Skin epidermis (tissue), 12 donors: ENCODE measurements around the gene MRPS15.

Experiments
- H3K27ac ChIP-seq, 21 experiments: fragments of 200-600 bp; sonication (generic) in 11 of 21; one replicate each; pipeline ENCODE4 v1.5.0; 2020; ENCODE audit warnings: mild to moderate bottlenecking in 3 of 21, inconsistent platforms in 2 of 21, moderate library complexity in 2 of 21
- H3K4me3 ChIP-seq, 7 experiments: fragments of 200-600 bp; sonication (generic) in 2 of 7; one replicate each; pipeline ENCODE4 v1.5.0; 2020; ENCODE audit warnings: inconsistent platforms in 2 of 7, mild to moderate bottlenecking in 2 of 7, moderate library complexity in 1 of 7

MRPS15 gene

DNA sequence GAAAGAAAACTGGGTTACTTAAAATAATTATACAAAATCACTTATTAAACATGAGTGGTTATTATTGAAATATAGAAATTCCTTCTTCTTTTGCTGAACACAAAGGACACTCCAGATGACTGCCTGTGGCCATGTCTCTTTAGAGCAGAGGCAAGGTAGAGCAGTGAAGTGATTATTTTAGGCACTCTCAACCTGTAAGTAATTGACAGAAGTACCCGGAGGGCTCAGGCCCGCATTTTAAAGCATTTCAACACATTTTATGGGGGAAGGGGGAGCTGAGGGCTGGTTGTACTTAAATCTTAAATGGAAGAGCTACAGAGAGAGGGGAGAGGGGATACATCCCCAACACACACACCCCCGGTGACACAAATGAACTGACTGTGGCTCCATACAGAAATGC is 24.1 kb downstream of the MRPS15 start:
- H3K4me3 ChIP-seq: no peak overlapping the region
- no peak overlapping the region for H3K27ac ChIP-seq

DNA sequence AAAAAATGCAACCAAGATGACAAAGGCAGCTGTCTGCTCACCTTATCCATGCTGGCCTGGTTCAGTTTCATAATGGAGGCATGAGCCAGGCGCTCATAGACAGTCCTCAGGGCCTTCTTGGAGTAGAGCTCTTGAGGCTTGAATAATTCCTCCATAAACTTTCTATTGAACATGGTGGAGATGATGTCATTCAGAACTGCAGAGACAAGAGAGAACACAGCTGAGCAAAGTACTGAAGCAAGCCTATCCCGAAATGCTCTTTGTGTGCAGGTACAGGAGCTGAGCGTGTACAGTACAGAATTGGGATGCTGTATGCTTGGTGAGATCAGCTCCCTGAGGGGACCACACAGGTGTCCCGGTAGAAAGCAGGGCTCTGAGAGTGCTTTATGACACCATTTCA is 25.5 kb downstream of the MRPS15 start:
- H3K4me3 ChIP-seq: no peak overlapping the region
- no peak overlapping the region for H3K27ac ChIP-seq

DNA sequence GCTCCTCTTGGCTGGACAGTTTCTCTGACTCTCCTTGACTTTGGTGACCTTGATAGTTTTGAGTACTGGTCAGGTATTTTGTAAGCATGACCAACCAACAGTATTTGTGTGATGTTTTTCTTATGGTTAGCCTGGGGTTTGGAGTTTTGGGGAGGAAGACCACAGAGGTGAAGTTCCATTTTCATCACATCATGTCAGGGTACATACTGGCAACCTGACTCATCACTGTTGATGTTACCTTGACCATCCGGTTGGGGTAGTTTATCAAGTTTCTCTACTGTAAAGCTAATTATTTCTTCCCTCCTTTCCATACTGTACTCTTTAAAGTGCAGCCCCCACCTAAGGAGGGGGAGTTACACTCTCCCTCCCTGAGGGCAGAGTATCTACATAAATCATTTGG is 27.4 kb downstream of the MRPS15 start:
- Histone ChIP-seq H3K4me3 (no peak overlapping the region), H3K27ac (peak overlapping the region in 1 of 21 experiments; percentile 14)

DNA sequence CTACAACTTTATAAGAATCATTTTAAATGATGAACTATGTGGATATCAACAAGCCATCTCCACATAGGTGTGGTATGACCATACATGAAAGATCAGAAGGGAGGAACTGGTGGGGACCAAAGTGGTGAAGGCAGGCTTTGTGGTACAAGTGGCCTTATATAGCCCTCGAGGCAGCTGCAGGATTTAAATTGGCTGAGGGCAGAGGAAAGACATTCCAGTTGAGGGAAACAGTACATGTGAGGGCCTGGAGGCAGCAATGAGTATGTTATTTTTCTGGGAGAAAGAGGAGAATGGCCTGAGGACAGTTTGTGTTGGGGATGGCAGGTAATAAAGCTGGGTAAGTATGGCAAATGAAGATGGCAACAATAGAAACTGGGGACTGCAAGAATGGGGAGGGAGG is 31.1 kb downstream of the MRPS15 start:
- Histone ChIP-seq H3K27ac (no peak overlapping the region), H3K4me3 (no peak overlapping the region)

DNA sequence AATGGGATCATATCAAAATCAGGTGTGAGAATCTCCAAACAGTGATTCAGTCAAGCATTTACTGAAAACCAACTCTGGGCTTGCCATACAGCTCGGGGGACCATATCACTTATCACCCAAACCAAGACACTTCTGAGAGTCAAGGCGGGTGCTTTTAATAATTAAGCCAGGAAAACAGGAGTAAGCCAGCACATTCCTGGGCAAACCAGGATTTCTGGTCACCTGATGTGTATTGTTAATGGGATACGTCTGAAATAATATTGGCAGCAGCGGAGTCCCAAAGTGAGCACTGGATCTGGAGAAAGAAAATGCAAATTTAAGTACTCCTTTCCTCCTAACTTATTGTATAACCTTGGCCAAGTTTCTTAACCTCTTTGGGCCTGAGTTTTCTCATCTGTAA is 31.6 kb downstream of the MRPS15 start:
- Histone ChIP-seq H3K4me3 (no peak overlapping the region), H3K27ac (no peak overlapping the region)

DNA sequence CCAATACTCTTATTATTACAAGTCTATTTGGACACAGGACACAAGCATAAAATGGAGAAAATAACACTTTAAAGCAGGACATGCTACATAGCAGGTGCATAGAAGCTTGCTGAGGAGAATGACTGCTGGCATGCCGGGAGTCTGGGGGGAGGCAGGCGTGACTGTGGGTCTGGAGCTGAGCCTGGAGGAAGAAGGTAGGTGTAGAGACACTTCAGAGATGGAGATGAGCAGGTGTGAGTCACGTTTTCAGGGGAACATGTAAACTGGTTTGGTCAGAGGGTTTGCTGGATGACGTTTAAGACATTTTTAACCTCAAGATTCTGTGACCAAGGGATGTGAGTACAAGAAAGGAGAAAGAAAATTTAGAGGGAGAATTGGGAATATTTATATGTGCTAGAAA is 38.4 kb downstream of the MRPS15 start:
- Histone ChIP-seq H3K27ac (peak overlapping the region in 2 of 21 experiments; percentile 9 to 47), H3K4me3 (no peak overlapping the region)

DNA sequence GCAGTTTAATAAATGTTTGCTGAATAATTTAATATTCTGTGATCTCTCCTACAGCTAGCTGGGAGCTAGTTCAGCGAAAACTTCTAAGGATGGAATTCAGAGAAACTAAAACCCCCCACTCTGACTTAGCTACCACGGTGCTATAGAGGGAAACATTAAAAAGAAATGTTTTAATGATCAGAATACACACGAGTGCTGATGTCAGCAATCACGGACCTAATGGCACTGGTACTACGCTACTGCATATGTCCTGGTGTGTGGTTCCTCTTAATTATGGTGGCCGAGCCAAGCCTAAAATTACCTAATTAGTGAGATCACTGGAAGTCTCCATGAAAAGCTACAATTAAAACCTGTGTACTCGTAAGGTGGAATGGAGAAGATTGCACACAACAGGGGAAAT is 42.5 kb downstream of the MRPS15 start:
- peak overlapping the region in 2 of 21 experiments; percentile 43 to 66 for H3K27ac ChIP-seq
- H3K4me3 ChIP-seq: no peak overlapping the region

DNA sequence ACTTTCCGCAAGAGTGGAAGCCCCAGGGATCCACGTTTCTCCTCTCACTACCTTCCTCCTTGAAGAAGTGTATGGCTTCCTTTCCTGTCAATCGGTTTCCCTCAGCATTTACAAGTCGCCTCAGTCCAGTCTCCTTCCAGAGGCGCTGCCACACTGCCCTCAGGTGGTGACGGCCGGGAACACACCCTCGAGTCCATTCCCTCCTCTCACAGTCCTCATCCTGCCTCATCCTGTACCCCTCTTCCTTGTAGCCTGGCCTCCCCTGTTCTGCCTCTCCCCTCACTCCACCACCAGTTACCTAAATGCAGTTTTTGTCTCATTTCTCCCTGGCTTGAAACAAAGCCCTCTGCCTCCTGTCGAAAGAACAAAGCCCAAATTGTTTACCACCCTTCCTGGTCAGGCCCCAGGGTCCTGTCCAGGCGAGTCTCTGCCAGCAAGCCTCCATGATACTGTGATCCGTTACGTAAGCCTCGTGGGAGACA is 43.3 kb downstream of the MRPS15 start:
- Histone ChIP-seq H3K4me3 (no peak overlapping the region), H3K27ac (peak overlapping the region in 11 of 21 experiments; percentile 7 to 71 (median 51))

DNA sequence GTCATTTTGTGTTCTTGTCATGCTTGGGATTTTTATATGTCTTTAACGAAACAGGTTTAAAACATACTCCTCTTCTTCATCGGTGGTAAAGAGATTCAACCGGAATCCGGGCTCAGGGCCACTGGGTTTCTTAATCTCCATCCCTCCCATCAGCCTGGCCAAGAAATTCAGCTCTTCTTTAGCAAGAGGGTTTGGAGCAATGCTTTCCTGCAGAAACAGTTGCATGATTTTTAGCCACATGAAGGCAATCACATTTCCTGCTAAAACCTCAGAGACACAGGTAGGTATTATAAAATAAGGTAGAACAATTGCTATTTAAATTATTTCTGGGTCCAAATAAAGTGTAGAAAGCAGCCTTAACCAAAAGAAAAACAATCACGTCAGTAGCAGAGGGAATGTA is 43.8 kb downstream of the MRPS15 start:
- no peak overlapping the region for H3K4me3 ChIP-seq
- peak overlapping the region in 9 of 21 experiments; percentile 18 to 64 (median 40) for H3K27ac ChIP-seq

DNA sequence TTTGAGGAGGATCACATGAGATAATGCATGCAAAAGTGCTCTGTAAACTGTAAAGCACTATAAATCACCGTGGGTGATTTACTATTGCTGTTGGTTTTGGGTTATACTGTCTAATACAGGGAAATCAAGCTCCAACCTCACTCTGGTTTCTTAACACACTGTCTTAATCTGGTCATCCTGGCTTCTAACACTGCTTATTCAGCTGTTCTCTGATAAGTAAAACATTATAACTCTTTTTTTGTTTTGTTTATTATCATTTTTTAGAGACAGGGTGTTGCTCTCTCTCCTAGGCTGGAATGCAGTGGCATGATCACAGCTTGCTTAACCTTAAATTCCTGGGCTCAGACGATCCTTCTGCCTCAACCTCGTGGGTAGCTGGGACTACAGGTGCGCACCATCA is 44.6 kb downstream of the MRPS15 start:
- no peak overlapping the region for H3K4me3 ChIP-seq
- H3K27ac ChIP-seq: no peak overlapping the region

DNA sequence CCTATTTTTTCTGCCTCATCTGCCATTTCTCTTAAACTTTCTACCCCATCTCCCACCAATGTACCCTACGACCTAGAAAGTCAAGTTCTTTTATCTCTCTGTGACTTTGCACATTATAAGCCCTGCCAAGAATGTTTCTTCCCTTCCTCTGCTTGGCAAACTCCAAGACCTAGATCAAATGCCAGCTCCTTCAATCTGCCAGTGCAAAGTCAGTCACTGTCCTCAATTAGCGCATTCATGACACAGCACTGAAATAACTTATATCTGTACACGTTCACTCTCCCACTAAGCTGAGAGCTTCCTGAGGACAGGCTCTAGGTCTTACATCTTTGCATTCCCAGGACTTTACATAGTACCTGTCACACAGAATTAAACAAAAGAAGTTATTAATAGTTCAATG is 45.0 kb downstream of the MRPS15 start:
- Histone ChIP-seq H3K4me3 (no peak overlapping the region), H3K27ac (no peak overlapping the region)

DNA sequence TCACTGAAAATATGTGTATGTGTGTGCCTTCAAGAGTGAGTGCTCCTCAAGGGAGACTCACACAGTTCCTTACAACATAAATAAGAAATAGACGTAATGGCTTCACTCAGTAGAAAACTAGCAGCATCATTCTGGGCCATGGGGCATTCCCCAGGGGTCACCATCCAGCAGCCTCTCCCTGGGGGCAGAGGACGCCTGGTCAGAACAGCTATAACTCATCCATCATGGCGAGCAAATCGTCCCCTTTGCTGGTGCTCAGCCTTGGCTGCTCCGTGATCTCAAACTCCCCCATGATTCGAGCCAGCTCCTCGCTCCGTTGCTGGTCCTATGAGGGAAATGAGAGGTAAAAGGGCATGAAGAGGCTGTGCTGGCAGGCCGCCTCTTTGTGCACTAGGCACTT is 46.3 kb downstream of the MRPS15 start:
- Histone ChIP-seq H3K27ac (no peak overlapping the region), H3K4me3 (no peak overlapping the region)

DNA sequence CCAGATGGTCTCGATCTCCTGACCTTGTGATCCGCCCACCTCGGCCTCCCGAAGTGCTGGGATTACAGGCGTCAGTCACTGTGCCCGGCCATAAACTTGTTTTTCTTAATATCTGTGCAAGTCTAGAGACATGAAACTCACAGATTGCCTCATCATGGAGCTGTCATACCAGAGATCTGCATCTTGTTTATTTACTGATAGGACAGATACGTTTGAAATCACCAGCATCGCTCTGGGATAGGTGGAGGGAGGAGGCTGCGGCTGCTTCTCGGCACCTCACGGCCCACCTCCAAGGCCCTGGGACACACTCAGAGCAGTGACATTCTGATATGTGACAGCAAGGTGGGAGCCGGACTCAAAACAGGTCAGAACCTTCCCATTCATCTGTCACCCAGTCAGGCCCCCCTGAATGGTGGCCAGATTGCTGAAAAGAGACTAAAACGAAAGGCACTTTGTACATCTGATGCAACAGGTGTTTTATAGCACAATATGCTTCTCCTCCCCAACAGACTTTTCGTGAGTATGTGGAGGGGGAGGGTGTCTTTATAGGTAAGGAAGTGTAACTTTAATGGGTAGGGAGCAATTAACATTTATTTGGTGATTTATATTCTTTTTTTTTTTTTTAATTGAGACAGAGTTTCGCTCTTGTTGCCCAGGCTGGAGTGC is 48.4 kb downstream of the MRPS15 start:
- Histone ChIP-seq H3K27ac (no peak overlapping the region), H3K4me3 (no peak overlapping the region)

DNA sequence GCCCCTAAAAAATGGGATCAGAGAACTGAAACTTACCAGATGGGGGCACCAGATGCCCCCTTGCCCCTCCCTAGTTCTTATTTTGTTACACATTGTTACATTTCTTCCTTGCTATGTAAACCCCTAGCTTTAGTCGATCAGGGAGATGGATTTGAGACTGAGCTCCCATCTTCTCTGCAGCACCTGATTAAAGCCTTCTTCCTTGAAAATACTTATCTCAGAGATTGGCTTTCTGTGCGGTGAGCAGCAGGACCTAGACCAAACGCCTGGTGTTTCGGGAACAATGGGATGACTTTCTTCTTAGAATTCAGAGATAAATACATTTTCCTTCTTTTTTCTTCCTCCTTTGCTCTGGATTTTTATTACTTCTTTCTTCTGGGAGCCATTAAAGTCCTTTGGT is 49.8 kb downstream of the MRPS15 start:
- H3K4me3 ChIP-seq: no peak overlapping the region
- H3K27ac ChIP-seq: no peak overlapping the region

DNA sequence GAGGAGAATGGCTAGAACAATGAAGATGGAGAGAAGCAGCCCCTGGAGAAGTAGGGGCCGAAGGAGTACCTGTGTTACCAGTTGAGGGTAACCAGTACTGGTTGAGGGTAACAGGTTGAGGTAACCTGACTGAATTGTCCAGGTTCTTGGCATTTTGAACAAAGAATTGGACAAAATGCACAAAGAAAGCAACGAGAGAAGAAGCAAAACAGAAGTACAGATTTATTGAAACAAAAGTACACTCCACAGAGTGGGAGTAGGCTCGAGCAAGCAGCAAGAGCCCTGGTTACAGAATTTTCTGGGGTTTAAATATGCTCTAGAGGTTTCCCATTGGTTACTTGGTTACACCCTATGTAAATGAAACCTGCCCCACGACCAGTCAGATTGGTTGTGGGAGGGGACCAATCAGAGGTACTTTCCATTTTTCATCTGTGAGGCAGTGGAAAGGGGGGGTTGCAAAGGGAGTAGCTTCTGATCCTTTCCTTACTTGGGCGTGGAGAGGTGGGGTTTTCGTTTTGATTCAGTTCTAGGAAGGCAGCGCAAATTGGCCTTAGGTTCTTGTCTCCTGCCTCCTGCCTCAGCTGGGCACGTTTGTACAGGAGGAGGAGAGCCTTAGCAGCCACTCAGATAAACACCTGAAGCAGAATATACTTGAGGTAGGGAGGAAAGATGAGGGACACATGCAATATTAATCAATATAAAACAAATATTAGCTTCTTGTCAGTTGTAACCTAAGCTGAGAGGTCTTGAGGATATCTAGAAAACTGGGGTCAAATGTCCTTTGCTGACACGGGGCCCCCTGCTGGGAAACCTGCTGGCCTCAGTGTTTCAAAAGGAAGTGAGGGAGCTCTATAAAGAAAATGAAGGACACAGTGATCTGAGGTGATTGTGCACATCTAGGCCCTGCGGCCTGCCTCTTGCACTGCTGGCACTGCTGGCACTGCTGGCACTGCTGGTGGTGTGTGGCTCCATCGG is 52.2 kb downstream of the MRPS15 start:
- Histone ChIP-seq H3K4me3 (no peak overlapping the region), H3K27ac (no peak overlapping the region)

DNA sequence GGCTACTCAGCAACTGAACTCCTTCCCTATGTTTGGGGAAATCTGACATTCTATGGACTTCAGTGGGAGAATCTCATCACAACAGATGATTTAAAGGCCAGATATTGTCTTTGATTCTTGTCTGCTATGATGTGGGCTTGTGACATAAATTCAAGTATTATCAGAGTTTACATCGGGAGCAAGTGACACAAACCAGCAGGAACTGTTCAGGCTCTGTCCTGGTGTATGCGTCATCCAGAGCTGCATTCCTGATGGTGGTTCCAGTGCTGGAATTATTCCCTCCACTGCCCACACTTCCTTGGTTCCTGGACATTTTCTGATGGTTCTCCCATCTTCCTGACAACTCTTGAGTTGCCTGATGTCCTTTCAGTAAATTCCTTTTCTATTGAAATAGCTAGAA is 55.7 kb downstream of the MRPS15 start:
- Histone ChIP-seq H3K4me3 (no peak overlapping the region), H3K27ac (no peak overlapping the region)

DNA sequence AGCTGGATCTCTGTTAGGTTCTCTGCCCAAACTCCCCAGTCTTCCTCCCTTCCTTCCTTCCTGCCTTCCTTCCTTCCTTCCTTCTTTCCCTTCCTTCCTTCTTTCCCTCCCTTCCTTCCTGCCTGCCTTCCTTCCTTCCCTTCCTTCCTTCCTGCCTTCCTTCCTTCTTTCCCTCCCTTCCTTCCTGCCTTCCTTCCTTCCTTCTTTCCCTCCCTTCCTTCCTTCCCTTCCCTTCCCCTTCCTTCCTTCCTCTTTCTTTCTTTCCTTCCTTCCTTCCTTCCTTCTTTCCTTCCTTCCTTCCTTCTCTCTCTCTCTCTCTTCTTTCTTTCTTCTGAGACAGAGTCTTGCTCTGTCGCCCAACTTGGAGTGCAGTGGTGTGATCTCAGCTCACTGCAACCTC is 57.7 kb downstream of the MRPS15 start:
- Histone ChIP-seq H3K27ac (no peak overlapping the region), H3K4me3 (no peak overlapping the region)
